Uterus (tissue), 4 donors: ENCODE data around the gene VWA3B. TPM values are rescaled to one million over a fixed set of nuclear protein-coding genes. Genes with fewer than 3 reads are reported as not detected.

Experiments
- DNase-seq, 2 donors: peaks; one replicate each; pipeline ENCODE4 v3.0.0-alpha.2; 2019 to 2020
- H3K27ac ChIP-seq, 2 donors: fragments of 200-600 bp; sonication (generic); 1 replicate in 1 of 2; 2 replicates in 1 of 2; pipeline ENCODE4 v1.5.1; 2016 to 2018
- H3K27me3 ChIP-seq, 2 donors: fragments of 200-600 bp; sonication (generic); one replicate each; pipeline ENCODE4 v1.5.1; 2018 to 2019; ENCODE audit warnings: control low read depth in 1 of 2
- H3K36me3 ChIP-seq, 2 donors: fragments of 200-600 bp; sonication (generic); one replicate each; pipeline ENCODE4 v1.5.1; 2019; ENCODE audit warnings: control low read depth in 1 of 2
- H3K4me1 ChIP-seq, 2 donors: fragments of 200-600 bp; sonication (generic); one replicate each; pipeline ENCODE4 v1.5.1; 2018 to 2019; ENCODE audit warnings: control low read depth in 1 of 2
- H3K4me3 ChIP-seq, 2 donors: fragments of 200-600 bp; sonication (generic); 1 replicate in 1 of 2; 2 replicates in 1 of 2; pipeline ENCODE4 v1.5.1; 2018 to 2019; ENCODE audit warnings: mild to moderate bottlenecking in 1 of 2
- H3K9me3 ChIP-seq, 2 donors: fragments of 200-600 bp; sonication (generic); one replicate each; pipeline ENCODE4 v1.5.1; 2019; ENCODE audit warnings: control low read depth in 1 of 2
- CTCF ChIP-seq, 4 experiments: fragments of 200-600 bp in 2 of 4; fragments of 450-650 bp in 2 of 4; sonication (generic) in 2 of 4; IDR thresholded peaks; one replicate each; pipeline ENCODE4 v1.5.1; 2016 to 2019; ENCODE audit warnings: antibody characterized with exemption in 4 of 4, mild to moderate bottlenecking in 2 of 4, moderate library complexity in 1 of 4
- POLR2A ChIP-seq, 2 donors: fragments of 450-650 bp; IDR thresholded peaks; one replicate each; pipeline ENCODE4 v1.6.1; 2016; ENCODE audit warnings: antibody characterized with exemption in 2 of 2, mild to moderate bottlenecking in 1 of 2, moderate library complexity in 1 of 2
- intact Hi-C: fragments of 100-400 bp; cut with DNase I; formaldehyde crosslinking; loops from one replicate; pipeline ENCODE4 v1.15.1; 2023; ENCODE audit warnings: low total_unique reads
- total RNA-seq, 4 donors: library from RNA; depleted of rRNA in 3 of 4; stranded (reverse); fragments of >200 nt in 3 of 4; gene quantifications; one replicate each; pipeline versions ENCODE4 v1.1.0 to v1.2.4, GENCODE V29; 2014 to 2023
- donor health status: DM: yes; HTN: yes; CAD: no.

Gene VWA3B
- total RNA-seq, 4 donors from 2014 or later = 0.98 to 2.1 TPM; not detected in 2

- no peak overlapping the region for H3K4me3 ChIP-seq
- no peaks in the 10 kb centered on the region for H3K36me3 ChIP-seq
- DNase-seq = no peak
- no peak for TF ChIP-seq POLR2A (IDR thresholded peaks at IDR 0.05)
- TF ChIP-seq CTCF (IDR thresholded peaks at IDR 0.05) = no peak
- peaks cover 4 to 20% of the 10 kb centered on the region in 2 donors for H3K27me3 ChIP-seq
- H3K4me1 ChIP-seq = no peaks in the 10 kb centered on the region
- H3K27ac ChIP-seq = no peak overlapping the region
- intact Hi-C loops = no loop called here
- no peaks in the 10 kb centered on the region for H3K9me3 ChIP-seq
Observed at GRCh38 chr2:98347298-98348065, 260.5 kb downstream of the VWA3B start.

- Histone ChIP-seq H3K36me3 (no peaks in the 10 kb centered on the region), H3K27me3 (peaks cover 4 to 20% of the 10 kb centered on the region in 2 donors), H3K27ac (no peak overlapping the region), H3K4me1 (no peaks in the 10 kb centered on the region), H3K9me3 (no peaks in the 10 kb centered on the region), H3K4me3 (no peak overlapping the region)
- no peak for DNase-seq
- TF ChIP-seq POLR2A (IDR thresholded peaks at IDR 0.05) (no peak), CTCF (IDR thresholded peaks at IDR 0.05) (no peak)
- intact Hi-C loops = no loop called here
Observed at GRCh38 chr2:98348066-98348561, 261.1 kb downstream of the VWA3B start.

GRCh38 chr2:98350411-98350810 lies 263.4 kb downstream of the VWA3B start:
- H3K27ac ChIP-seq = no peak overlapping the region
- no peak for DNase-seq
- TF ChIP-seq POLR2A (IDR thresholded peaks at IDR 0.05) = no peak
- TF ChIP-seq CTCF (IDR thresholded peaks at IDR 0.05) = no peak
- no peak overlapping the region for H3K4me3 ChIP-seq
- H3K27me3 ChIP-seq = peaks cover 4 to 20% of the 10 kb centered on the region in 2 donors
- H3K36me3 ChIP-seq = no peaks in the 10 kb centered on the region
- no peaks in the 10 kb centered on the region for H3K4me1 ChIP-seq
- intact Hi-C loops = no loop called here
- H3K9me3 ChIP-seq = no peaks in the 10 kb centered on the region

GRCh38 chr2:98355881-98356280 lies 268.9 kb downstream of the VWA3B start:
- no peaks in the 10 kb centered on the region for H3K27me3 ChIP-seq
- no peak overlapping the region for H3K4me3 ChIP-seq
- TF ChIP-seq POLR2A (IDR thresholded peaks at IDR 0.05) (no peak), CTCF (IDR thresholded peaks at IDR 0.05) (no peak)
- no peak overlapping the region for H3K27ac ChIP-seq
- H3K4me1 ChIP-seq = no peaks in the 10 kb centered on the region
- no peak for DNase-seq
- intact Hi-C loops = no loop called here
- H3K9me3 ChIP-seq = no peaks in the 10 kb centered on the region
- H3K36me3 ChIP-seq = no peaks in the 10 kb centered on the region

- no peak overlapping the region for H3K27ac ChIP-seq
- intact Hi-C loops = no loop called here
- no peaks in the 10 kb centered on the region for H3K4me1 ChIP-seq
- DNase-seq = no peak
- no peaks in the 10 kb centered on the region for H3K27me3 ChIP-seq
- no peaks in the 10 kb centered on the region for H3K36me3 ChIP-seq
- no peak for TF ChIP-seq CTCF (IDR thresholded peaks at IDR 0.05)
- TF ChIP-seq POLR2A (IDR thresholded peaks at IDR 0.05) = no peak
- H3K9me3 ChIP-seq = no peaks in the 10 kb centered on the region
- no peak overlapping the region for H3K4me3 ChIP-seq
Observed at GRCh38 chr2:98356729-98357128, 269.8 kb downstream of the VWA3B start.
